ENCODE data around the gene LRRC74B.
"Not testable (repeated sequence)": the region's sequence is repeated elsewhere in the genome, so short reads cannot be mapped to it uniquely, and the experiment has no call there.

The LRRC74B gene

GRCh38 chr22:21095773-21096107 is 50.0 kb downstream of the LRRC74B start:
- TF ChIP-seq CTCF (IDR thresholded peaks at IDR 0.05) (no peak), ZFX (IDR thresholded peaks at IDR 0.05; ENCODE audit: borderline replicate concordance) (no peak)

GRCh38 chr22:21096878-21097277 is 51.1 kb downstream of the LRRC74B start:
- not testable (repeated sequence) for H3K27ac ChIP-seq

More at GRCh38 chr22:21095773-21096107, 50.0 kb downstream of the LRRC74B start:
- H3K27ac ChIP-seq, result no peak overlapping the region

GRCh38 chr22:21098099-21098671 is 52.4 kb downstream of the LRRC74B start:
- TF ChIP-seq CTCF (IDR thresholded peaks at IDR 0.05) (peak; percentile 22), ZFX (IDR thresholded peaks at IDR 0.05; ENCODE audit: borderline replicate concordance) (no peak)
- no peak overlapping the region for H3K27ac ChIP-seq

- TF ChIP-seq CTCF (IDR thresholded peaks at IDR 0.05), result no peak
- TF ChIP-seq ZFX (IDR thresholded peaks at IDR 0.05; ENCODE audit: borderline replicate concordance), result no peak
- H3K27ac ChIP-seq, result no peak overlapping the region
Observed at GRCh38 chr22:21099578-21099977, 53.8 kb downstream of the LRRC74B start.

GRCh38 chr22:21100149-21101032 is 54.6 kb downstream of the LRRC74B start:
- no peak overlapping the region for H3K27ac ChIP-seq
- no peak for TF ChIP-seq CTCF (IDR thresholded peaks at IDR 0.05)
- no peak for TF ChIP-seq ZFX (IDR thresholded peaks at IDR 0.05; ENCODE audit: borderline replicate concordance)

GRCh38 chr22:21101877-21102638 is 56.3 kb downstream of the LRRC74B start:
- H3K27ac ChIP-seq, result no peak overlapping the region
- TF ChIP-seq CTCF (IDR thresholded peaks at IDR 0.05), result no peak
- no peak for TF ChIP-seq ZFX (IDR thresholded peaks at IDR 0.05; ENCODE audit: borderline replicate concordance)

GRCh38 chr22:21102659-21103267 is 57.0 kb downstream of the LRRC74B start:
- TF ChIP-seq ZFX (IDR thresholded peaks at IDR 0.05; ENCODE audit: borderline replicate concordance), result no peak
- TF ChIP-seq CTCF (IDR thresholded peaks at IDR 0.05), result peak; percentile 96

More at GRCh38 chr22:21102659-21103267, 57.0 kb downstream of the LRRC74B start:
- peak overlapping the region; percentile 46 for H3K27ac ChIP-seq

All from 22Rv1 (cell line).